IMR-90 (cell line): ENCODE results near the gene CMSS1. TPM values are rescaled to one million over a fixed set of nuclear protein-coding genes. Genes with fewer than 3 reads are reported as not detected.

Source experiments
- ATAC-seq: fragments of 200-7000 bp; cut with Tn5 transposase; 2 replicates; pipeline ENCODE4 v1.9.1; 2020; ENCODE audit warnings: low read depth, mild to moderate bottlenecking, moderate library complexity
- BruUV-seq: library from RNA; stranded (reverse); fragments of 400-500 nt; replicated peaks from 2 replicates; lab custom pipeline; 2021; lab: Mats Ljungman, UMichigan
- CTCF ChIA-PET: fragments of 300-600 bp; formaldehyde crosslinking; extraction: SDS; loops from one replicate; lab custom pipeline; 2021; ENCODE audit warnings: antibody characterized with exemption; lab: Yijun Ruan, JAX
- POLR2A ChIA-PET: fragments of 300-600 bp; sonication (Branson Sonifier 250); formaldehyde crosslinking; loops from one replicate; lab custom pipeline; 2022; ENCODE audit warnings: antibody characterized with exemption; ENCODE audit not compliant: unreplicated experiment; lab: Charles Lee
- DNase-seq: peaks from one replicate; pipeline ENCODE4 v3.0.0; 2013
- H2AFZ ChIP-seq: replicated peaks from 2 replicates; pipeline ENCODE3; 2013; ENCODE audit warnings: low read length, mild to moderate bottlenecking; ENCODE audit not compliant: poor library complexity
- H2AK5ac ChIP-seq: 2 replicates; pipeline ENCODE4 v1.6.1; 2013; ENCODE audit warnings: low read depth, low read length, inconsistent platforms
- H2AK9ac ChIP-seq: replicated peaks from 2 replicates; pipeline ENCODE3; 2013; ENCODE audit warnings: mild to moderate bottlenecking, low read depth, low read length, moderate library complexity; ENCODE audit not compliant: poor library complexity
- H2BK120ac ChIP-seq: 2 replicates; pipeline ENCODE4 v1.6.1; 2013; ENCODE audit warnings: low read depth, low read length, inconsistent platforms
- H2BK15ac ChIP-seq: 3 replicates; pipeline ENCODE4 v1.6.1; 2013; ENCODE audit warnings: low read depth, low read length, inconsistent platforms
- H2BK20ac ChIP-seq: 2 replicates; pipeline ENCODE4 v1.6.1; 2013; ENCODE audit warnings: low read depth, mild to moderate bottlenecking, inconsistent platforms, low read length, moderate library complexity
- H2BK5ac ChIP-seq: 2 replicates; pipeline ENCODE4 v1.6.1; 2013; ENCODE audit warnings: mild to moderate bottlenecking, low read depth, low read length, inconsistent platforms; ENCODE audit not compliant: poor library complexity, severe bottlenecking
- H3K14ac ChIP-seq: replicated peaks from 2 replicates; pipeline ENCODE4 v1.6.1; 2013; ENCODE audit warnings: low read depth, low read length, inconsistent platforms
- H3K18ac ChIP-seq: 2 replicates; pipeline ENCODE4 v1.6.1; 2013; ENCODE audit warnings: low read depth, low read length, control low read depth
- H3K23ac ChIP-seq: 2 replicates; pipeline ENCODE4 v1.6.1; 2013; ENCODE audit warnings: low read depth, low read length, inconsistent platforms
- H3K27ac ChIP-seq: 2 replicates; pipeline ENCODE4 v1.5.1; 2013; ENCODE audit warnings: mild to moderate bottlenecking, control low read depth, low read length; ENCODE audit not compliant: insufficient read depth
- H3K27me3 ChIP-seq: 2 replicates; pipeline ENCODE4 v1.6.1; 2013; ENCODE audit warnings: low read length; ENCODE audit not compliant: control insufficient read depth, insufficient read depth
- H3K36me3 ChIP-seq: 2 replicates; pipeline ENCODE4 v1.6.1; 2013; ENCODE audit warnings: low read length, mixed read lengths; ENCODE audit not compliant: control insufficient read depth, insufficient read depth
- H3K4ac ChIP-seq: 2 replicates; pipeline ENCODE4 v1.6.1; 2013; ENCODE audit warnings: low read depth, low read length, inconsistent platforms
- H3K4me1 ChIP-seq: 2 replicates; pipeline ENCODE4 v1.6.1; 2013; ENCODE audit warnings: low read length, mixed read lengths; ENCODE audit not compliant: control insufficient read depth, insufficient read depth
- H3K4me2 ChIP-seq: 2 replicates; pipeline ENCODE4 v1.6.1; 2013; ENCODE audit warnings: low read depth, mild to moderate bottlenecking, control low read depth, low read length, moderate library complexity
- H3K4me3 ChIP-seq: 2 replicates; pipeline ENCODE4 v1.5.1; 2013; ENCODE audit warnings: low read depth, mild to moderate bottlenecking, control low read depth, low read length, moderate library complexity; ENCODE audit not compliant: insufficient read depth
- H3K56ac ChIP-seq: 2 replicates; pipeline ENCODE4 v1.6.1; 2013; ENCODE audit warnings: low read length, inconsistent platforms; ENCODE audit not compliant: insufficient read depth; ENCODE audit errors: extremely low read depth
- H3K79me1 ChIP-seq, 2 experiments: 2 replicates each; pipeline ENCODE4 v1.6.1; 2013; ENCODE audit warnings: low read length in 2 of 2, inconsistent platforms in 1 of 2, low read depth in 1 of 2
- H3K9ac ChIP-seq: 2 replicates; pipeline ENCODE4 v1.6.1; 2013; ENCODE audit warnings: low read depth, low read length, control low read depth
- H3K9me1 ChIP-seq: 2 replicates; pipeline ENCODE4 v1.6.1; 2013; ENCODE audit warnings: low read length, inconsistent platforms; ENCODE audit not compliant: insufficient read depth
- H3K9me3 ChIP-seq: 2 replicates; pipeline ENCODE4 v1.6.1; 2013; ENCODE audit warnings: low read length; ENCODE audit not compliant: control insufficient read depth, insufficient read depth
- H4K20me1 ChIP-seq: 2 replicates; pipeline ENCODE4 v1.6.1; 2013; ENCODE audit warnings: low read length, inconsistent platforms; ENCODE audit not compliant: insufficient read depth
- H4K5ac ChIP-seq: 2 replicates; pipeline ENCODE4 v1.6.1; 2013; ENCODE audit warnings: mild to moderate bottlenecking, low read depth, low read length, control low read depth
- H4K8ac ChIP-seq, 2 experiments: 2 replicates each; pipeline ENCODE4 v1.6.1; 2013; ENCODE audit warnings: low read depth in 2 of 2, low read length in 2 of 2, control low read depth in 1 of 2, inconsistent platforms in 1 of 2
- H4K91ac ChIP-seq: 2 replicates; pipeline ENCODE4 v1.6.1; 2013; ENCODE audit warnings: low read depth, low read length, inconsistent platforms; ENCODE audit not compliant: insufficient read depth
- BHLHE40 ChIP-seq: fragments of 150-350 bp; IDR thresholded peaks from 2 replicates; pipeline ENCODE4 v1.6.1; 2016; ENCODE audit warnings: mild to moderate bottlenecking, low read depth, low read length
- CEBPB ChIP-seq: IDR thresholded peaks from 2 replicates; pipeline ENCODE4 v1.6.1; 2012; ENCODE audit warnings: low read depth, low read length, improper control_type of control experiment
- CHD1 ChIP-seq: IDR thresholded peaks from 2 replicates; pipeline ENCODE4 v1.6.1; 2012; ENCODE audit warnings: low read depth, low read length, improper control_type of control experiment
- MAFK ChIP-seq: IDR thresholded peaks from 2 replicates; pipeline ENCODE4 v1.6.1; 2012; ENCODE audit warnings: low read depth, low read length, improper control_type of control experiment
- MAZ ChIP-seq: IDR thresholded peaks from 2 replicates; pipeline ENCODE4 v1.6.1; 2012; ENCODE audit warnings: low read depth, mild to moderate bottlenecking, low read length, improper control_type of control experiment, moderate library complexity, borderline replicate concordance
- NFE2L2 ChIP-seq: fragments of 150-350 bp; IDR thresholded peaks from 2 replicates; pipeline ENCODE4 v1.6.1; 2016; ENCODE audit warnings: low read depth, mild to moderate bottlenecking, low read length
- POLR2A ChIP-seq: IDR thresholded peaks from 2 replicates; pipeline ENCODE4 v1.6.1; 2012; ENCODE audit warnings: mild to moderate bottlenecking, low read depth, low read length
- SMC3 ChIP-seq: fragments of 150-350 bp; IDR thresholded peaks from 2 replicates; pipeline ENCODE4 v1.6.1; 2016; ENCODE audit warnings: low read depth, mild to moderate bottlenecking, antibody characterized with exemption, low read length, moderate library complexity
- WGBS, 2 experiments: methylation state at CpG; one replicate each; pipeline versions ENCODE4 v1.1.5 to v1.1.7; 2013; ENCODE audit warnings: missing lambda C conversion rate in 2 of 2; ENCODE audit not compliant: insufficient read length in 1 of 2; ENCODE audit errors: extremely low coverage in 2 of 2; 5-methylcytosine and 5-hydroxymethylcytosine counted together
- dilution Hi-C: fragments of 300-500 bp; cut with HindIII; formaldehyde crosslinking; loops from one replicate; pipeline ENCODE4 v1.14.3; 2018; ENCODE audit warnings: low sequenced_read_pairs; ENCODE audit not compliant: unreplicated experiment
- in situ Hi-C: fragments of 300-500 bp; cut with MboI; formaldehyde crosslinking; loops from 3 replicates; pipeline ENCODE4 v1.14.3; 2019; ENCODE audit warnings: low sequenced_read_pairs, inconsistent platforms, mixed read lengths
- intact Hi-C: fragments of 100-400 bp; cut with micrococcal nuclease; formaldehyde crosslinking; loops from 2 replicates; pipeline ENCODE4 v1.10.0; 2022
- polyA plus RNA-seq, 3 experiments: library from polyadenylated mRNA; depleted of rRNA; stranded (reverse); fragments of >200 nt; gene quantifications; 2 replicates each; pipeline ENCODE4 v1.2.3, GENCODE V29; 2012; ENCODE audit warnings: low replicate concordance in 1 of 3
- total RNA-seq: library from RNA; depleted of rRNA; stranded (reverse); fragments of >200 nt; gene quantifications from 2 replicates; pipeline ENCODE4 v1.2.3, GENCODE V29; 2012
- TF ChIP-seq, protein P1 (sequence below): fragments of 150-350 bp; IDR thresholded peaks from 2 replicates; pipeline ENCODE4 v1.6.1; 2017; ENCODE audit warnings: mild to moderate bottlenecking, antibody characterized with exemption, low read length, low read depth
- TF ChIP-seq, protein P2 (sequence below): conservative IDR thresholded peaks from 2 replicates; pipeline ENCODE4 v1.5.1; 2012; ENCODE audit warnings: mild to moderate bottlenecking, low read depth, low read length, improper control_type of control experiment

CMSS1 gene
- total and polyA plus RNA-seq, 2 of the 4 experiments (the other 2 are of a cell fraction) = 12.5 to 13.6 TPM

DNA sequence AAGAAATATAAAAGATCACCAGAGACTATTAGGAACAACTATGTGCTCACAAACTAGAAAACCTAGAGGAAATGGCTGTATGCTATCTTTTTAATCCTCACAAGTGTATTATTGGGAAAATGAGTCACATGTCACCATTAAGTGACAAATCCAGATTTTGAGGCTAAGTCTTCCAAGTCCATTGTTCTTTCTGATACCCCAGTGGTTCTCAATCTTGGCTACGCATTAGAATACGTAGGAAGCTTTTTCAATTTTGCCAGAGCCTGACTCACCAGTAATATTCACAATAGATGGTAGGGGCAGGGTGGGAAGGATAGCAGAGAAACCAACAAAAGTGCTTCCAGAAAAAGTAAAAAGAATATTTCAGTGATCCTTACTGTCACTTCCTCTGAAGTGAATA, 179.6 kb downstream of the CMSS1 start:
- Histone ChIP-seq H3K79me1 (peaks cover 0 to 7% of the 10 kb centered on the region in 2 experiments; a peak in 2 of 4 replicates), H4K5ac (no peak overlapping the region), H3K14ac (no peak overlapping the region), H2BK15ac (no peak overlapping the region), H2AFZ (no peak overlapping the region), H2BK120ac (no peak overlapping the region), H3K36me3 (no peaks in the 10 kb centered on the region), H3K9ac (no peak overlapping the region), H2AK9ac (no peak overlapping the region), H3K23ac (no peak overlapping the region), H4K91ac (no peak overlapping the region), H2AK5ac (no peak overlapping the region), H3K27me3 (no peaks in the 10 kb centered on the region), H3K4ac (no peak overlapping the region), H2BK5ac (no peak overlapping the region), H2BK20ac (no peak overlapping the region), H4K8ac (no peak overlapping the region), H3K4me1 (peaks cover under 1% of the 10 kb centered on the region; the same call in 1 of the 2 replicates), H3K4me3 (no peak overlapping the region), H3K56ac (no peak overlapping the region), H3K18ac (no peak overlapping the region), H3K9me3 (peaks cover 3% of the 10 kb centered on the region; the same call in 1 of the 2 replicates), H4K20me1 (no peaks in the 10 kb centered on the region), H3K4me2 (no peak overlapping the region), H3K9me1 (0 out of 2 replicates have a peak, but pooled peaks cover 5% of the 10 kb centered on the region), H3K27ac (no peak overlapping the region)
- POLR2A ChIA-PET = no interaction called here
- intact Hi-C loops = no loop called here
- CTCF ChIA-PET = interaction anchor here (1.3 kb wide), 1 partner anchor 9 kb away, joined by 4 read pairs; no protein-coding TSS in a partner anchor
- DNase-seq (no peak), ATAC-seq (no peak)
- TF ChIP-seq CHD1 (no peak), BHLHE40 (no peak), MAZ (no peak), NFE2L2 (no peak), CEBPB (no peak), MAFK (no peak), POLR2A (no peak), SMC3 (no peak)
- TF ChIP-seq, protein P1, sequence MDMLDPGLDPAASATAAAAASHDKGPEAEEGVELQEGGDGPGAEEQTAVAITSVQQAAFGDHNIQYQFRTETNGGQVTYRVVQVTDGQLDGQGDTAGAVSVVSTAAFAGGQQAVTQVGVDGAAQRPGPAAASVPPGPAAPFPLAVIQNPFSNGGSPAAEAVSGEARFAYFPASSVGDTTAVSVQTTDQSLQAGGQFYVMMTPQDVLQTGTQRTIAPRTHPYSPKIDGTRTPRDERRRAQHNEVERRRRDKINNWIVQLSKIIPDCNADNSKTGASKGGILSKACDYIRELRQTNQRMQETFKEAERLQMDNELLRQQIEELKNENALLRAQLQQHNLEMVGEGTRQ = no peak
- TF ChIP-seq, protein P2, sequence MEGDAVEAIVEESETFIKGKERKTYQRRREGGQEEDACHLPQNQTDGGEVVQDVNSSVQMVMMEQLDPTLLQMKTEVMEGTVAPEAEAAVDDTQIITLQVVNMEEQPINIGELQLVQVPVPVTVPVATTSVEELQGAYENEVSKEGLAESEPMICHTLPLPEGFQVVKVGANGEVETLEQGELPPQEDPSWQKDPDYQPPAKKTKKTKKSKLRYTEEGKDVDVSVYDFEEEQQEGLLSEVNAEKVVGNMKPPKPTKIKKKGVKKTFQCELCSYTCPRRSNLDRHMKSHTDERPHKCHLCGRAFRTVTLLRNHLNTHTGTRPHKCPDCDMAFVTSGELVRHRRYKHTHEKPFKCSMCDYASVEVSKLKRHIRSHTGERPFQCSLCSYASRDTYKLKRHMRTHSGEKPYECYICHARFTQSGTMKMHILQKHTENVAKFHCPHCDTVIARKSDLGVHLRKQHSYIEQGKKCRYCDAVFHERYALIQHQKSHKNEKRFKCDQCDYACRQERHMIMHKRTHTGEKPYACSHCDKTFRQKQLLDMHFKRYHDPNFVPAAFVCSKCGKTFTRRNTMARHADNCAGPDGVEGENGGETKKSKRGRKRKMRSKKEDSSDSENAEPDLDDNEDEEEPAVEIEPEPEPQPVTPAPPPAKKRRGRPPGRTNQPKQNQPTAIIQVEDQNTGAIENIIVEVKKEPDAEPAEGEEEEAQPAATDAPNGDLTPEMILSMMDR = no peak
- dilution Hi-C loops = no loop called here
- WGBS, 2 experiments = no CpG with 5 or more reads among the region's 2 CpGs
- in situ Hi-C loops = no loop called here
- no TSS peak for BruUV-seq
